ENCODE measurements around the gene ALOXE3.

ALOXE3 gene

GRCh38 chr17:8117980-8118768 lies at the start of gene ALOXE3:
TSS of gene ALOXE3 (minus strand) at chr17:8118514. CDS start at chr17:8117990, 524 bp downstream.
- no peak for DNase-seq

- DNase-seq, result no peak
Observed at GRCh38 chr17:8167526-8167925, 49.2 kb upstream of the ALOXE3 start.

GRCh38 chr17:8166731-8167130 lies 48.4 kb upstream of the ALOXE3 start:
- no peak for DNase-seq

GRCh38 chr17:8164815-8165131 lies 46.5 kb upstream of the ALOXE3 start:
- DNase-seq, result no peak

- DNase-seq, result no peak
Observed at GRCh38 chr17:8163978-8164814, 45.9 kb upstream of the ALOXE3 start.

- DNase-seq, result no peak
Observed at GRCh38 chr17:8162997-8163977, 45.0 kb upstream of the ALOXE3 start.

GRCh38 chr17:8162233-8162996 lies 44.1 kb upstream of the ALOXE3 start, which contains the start of gene VAMP2:
TSS of gene VAMP2 (minus strand) at chr17:8162948. CDS start at chr17:8162879, 69 bp downstream.
- DNase-seq, result no peak

GRCh38 chr17:8161289-8162232 lies 43.2 kb upstream of the ALOXE3 start:
- no peak for DNase-seq

- no peak for DNase-seq
Observed at GRCh38 chr17:8160741-8161221, 42.5 kb upstream of the ALOXE3 start.

- no peak for DNase-seq
Observed at GRCh38 chr17:8160224-8160577, 41.9 kb upstream of the ALOXE3 start.

GRCh38 chr17:8159459-8160223 lies 41.3 kb upstream of the ALOXE3 start:
- no peak for DNase-seq

- DNase-seq, result no peak
Observed at GRCh38 chr17:8159032-8159400, 40.7 kb upstream of the ALOXE3 start.

GRCh38 chr17:8158267-8159031 lies 40.1 kb upstream of the ALOXE3 start:
- DNase-seq, result peak; percentile 39

- DNase-seq, result peak; percentile 97
Observed at GRCh38 chr17:8156246-8156992, 38.1 kb upstream of the ALOXE3 start.

GRCh38 chr17:8155996-8156245 lies 37.6 kb upstream of the ALOXE3 start:
- no peak for DNase-seq

GRCh38 chr17:8155231-8155995 lies 37.1 kb upstream of the ALOXE3 start:
- DNase-seq, result no peak

- no peak for DNase-seq
Observed at GRCh38 chr17:8154608-8155155, 36.4 kb upstream of the ALOXE3 start.

All from DMS 273 treated with DMSO at 0.1 percent for 48 hours (cell line).